Small intestine (tissue), 7 donors: ENCODE results near the gene CPN1. TPM values are rescaled to one million over a fixed set of nuclear protein-coding genes. Genes with fewer than 3 reads are reported as not detected.

Experiments
- DNase-seq, 2 donors: peaks; one replicate each; pipeline versions ENCODE4 v3.0.0 to v3.0.0-alpha.2; 2013
- FAIRE-seq: peaks from 2 replicates; lab custom pipeline; 2012; peaks lifted over from hg19 to GRCh38; lab: Jason Lieb, UNC
- H3K27ac ChIP-seq, 3 donors: one replicate each; pipeline ENCODE4 v1.5.1; 2013; ENCODE audit warnings: low read length in 2 of 3, mild to moderate bottlenecking in 2 of 3, control low read depth in 1 of 3, inconsistent platforms in 1 of 3, low read depth in 1 of 3, moderate library complexity in 1 of 3
- H3K27me3 ChIP-seq, 3 donors: one replicate each; pipeline ENCODE4 v1.6.1; 2013; ENCODE audit warnings: low read length in 3 of 3, inconsistent platforms in 1 of 3; ENCODE audit not compliant: control insufficient read depth in 3 of 3, insufficient read depth in 3 of 3
- H3K36me3 ChIP-seq, 3 donors: one replicate each; pipeline ENCODE4 v1.6.1; 2013; ENCODE audit warnings: low read length in 3 of 3, inconsistent platforms in 1 of 3, low read depth in 1 of 3, mild to moderate bottlenecking in 1 of 3, moderate library complexity in 1 of 3; ENCODE audit not compliant: control insufficient read depth in 3 of 3, insufficient read depth in 2 of 3
- H3K4me1 ChIP-seq, 3 donors: one replicate each; pipeline ENCODE4 v1.6.1; 2013; ENCODE audit warnings: low read length in 2 of 3, inconsistent platforms in 1 of 3, low read depth in 1 of 3, mild to moderate bottlenecking in 1 of 3, moderate library complexity in 1 of 3; ENCODE audit not compliant: control insufficient read depth in 3 of 3, insufficient read depth in 2 of 3
- H3K4me3 ChIP-seq, 3 donors: one replicate each; pipeline ENCODE4 v1.5.1; 2013; ENCODE audit warnings: low read length in 3 of 3, control low read depth in 1 of 3, inconsistent platforms in 1 of 3, low read depth in 1 of 3, mild to moderate bottlenecking in 1 of 3, moderate library complexity in 1 of 3
- H3K9me3 ChIP-seq, 2 donors: one replicate each; pipeline ENCODE4 v1.6.1; 2013; ENCODE audit warnings: low read depth in 1 of 2, low read length in 1 of 2; ENCODE audit not compliant: control insufficient read depth in 2 of 2, insufficient read depth in 1 of 2
- WGBS, 3 donors: extraction: QIAGEN DNeasy Blood & Tissue Kit; methylation state at CpG; one replicate each; pipeline ENCODE4 v1.1.7; 2013; 5-methylcytosine and 5-hydroxymethylcytosine counted together
- polyA plus RNA-seq, 4 donors: library from polyadenylated mRNA; stranded (reverse) in 3 of 4; unstranded in 1 of 4; fragments of 200-250 nt in 3 of 4; fragments of 120-200 nt in 1 of 4; gene quantifications; one replicate each; pipeline versions ENCODE4 v1.2.1 to v1.2.3, GENCODE V29; 2013
- donor health status: healthy with polysubstance abuse.
- donor health status: control.
- donor health status: control.
- donor health status: Bipolar disorder and iron deficiency.
- donor health status: healthy.

Gene CPN1
- polyA plus RNA-seq, 4 donors: 0.99 TPM; not detected in 3

GRCh38 chr10:100027416-100027815 is 54.3 kb downstream of the CPN1 start:
- Histone ChIP-seq H3K36me3 (no peaks in the 10 kb centered on the region), H3K27me3 (no peaks in the 10 kb centered on the region), H3K27ac (no peak overlapping the region), H3K9me3 (peaks cover 0 to 17% of the 10 kb centered on the region in 2 donors), H3K4me1 (no peaks in the 10 kb centered on the region), H3K4me3 (no peak overlapping the region)
- no peak for DNase-seq
- 89 to 97% (median 95%) methylated on average over 1 of the region's 1 CpG for WGBS, 3 donors
- no peak for FAIRE-seq

DNA sequence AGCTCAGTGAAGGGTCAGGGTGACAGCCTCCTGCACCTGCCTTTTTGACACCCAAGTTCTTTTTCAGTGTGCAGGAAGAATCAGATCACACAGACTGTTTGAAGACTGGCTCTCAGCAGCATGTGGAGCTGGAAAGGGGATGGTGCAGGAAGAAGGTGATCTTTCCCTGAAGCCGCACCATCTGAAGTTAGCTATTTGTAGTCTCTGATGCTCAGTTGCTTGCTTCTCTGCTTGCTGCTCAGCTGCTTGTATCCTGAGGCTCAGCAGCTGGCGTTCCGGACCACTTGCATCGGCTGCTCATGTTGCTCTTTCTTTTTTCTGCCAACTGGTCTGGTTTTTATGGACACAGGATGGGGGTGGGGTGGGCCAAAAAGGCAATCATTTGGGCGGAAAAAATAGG is 56.1 kb downstream of the CPN1 start:
- DNase-seq (no peak), FAIRE-seq (no peak)
- H3K36me3 ChIP-seq: no peaks in the 10 kb centered on the region
- no peak overlapping the region for H3K27ac ChIP-seq
- no peaks in the 10 kb centered on the region for H3K4me1 ChIP-seq
- no peak overlapping the region for H3K4me3 ChIP-seq
- H3K27me3 ChIP-seq: no peaks in the 10 kb centered on the region
- peaks cover 0 to 17% of the 10 kb centered on the region in 2 donors for H3K9me3 ChIP-seq
- WGBS, 3 donors: 69 to 87% (median 86%) methylated on average over 5 of the region's 5 CpGs

DNA sequence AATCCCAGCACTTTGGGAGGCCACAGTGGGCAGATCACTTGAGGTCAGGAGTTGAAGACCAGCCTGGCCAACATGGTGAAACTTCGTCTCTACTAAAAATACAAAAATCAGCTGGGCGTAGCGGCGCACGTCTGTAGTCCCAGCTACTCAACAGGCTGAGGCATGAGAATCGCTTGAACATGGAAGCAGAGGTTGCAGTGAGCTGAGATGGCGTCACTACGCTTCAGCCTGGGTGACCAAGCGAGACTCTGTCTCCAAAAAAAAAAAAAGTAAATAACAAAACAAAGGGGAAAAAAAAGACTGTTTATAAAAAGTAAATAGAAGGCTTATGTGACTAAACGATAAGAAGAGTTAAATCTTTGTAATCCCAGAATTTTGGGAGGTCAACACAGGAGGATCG is 56.9 kb downstream of the CPN1 start:
- Histone ChIP-seq H3K27me3 (no peaks in the 10 kb centered on the region), H3K27ac (no peak overlapping the region), H3K4me3 (no peak overlapping the region), H3K36me3 (no peaks in the 10 kb centered on the region), H3K9me3 (peaks cover 0 to 17% of the 10 kb centered on the region in 2 donors), H3K4me1 (peaks cover 0 to 8% (median 0%) of the 10 kb centered on the region in 3 donors)
- FAIRE-seq: no peak
- WGBS, 3 donors: 83 to 89% (median 84%) methylated on average over 11 of the region's 11 CpGs
- DNase-seq: no peak

DNA sequence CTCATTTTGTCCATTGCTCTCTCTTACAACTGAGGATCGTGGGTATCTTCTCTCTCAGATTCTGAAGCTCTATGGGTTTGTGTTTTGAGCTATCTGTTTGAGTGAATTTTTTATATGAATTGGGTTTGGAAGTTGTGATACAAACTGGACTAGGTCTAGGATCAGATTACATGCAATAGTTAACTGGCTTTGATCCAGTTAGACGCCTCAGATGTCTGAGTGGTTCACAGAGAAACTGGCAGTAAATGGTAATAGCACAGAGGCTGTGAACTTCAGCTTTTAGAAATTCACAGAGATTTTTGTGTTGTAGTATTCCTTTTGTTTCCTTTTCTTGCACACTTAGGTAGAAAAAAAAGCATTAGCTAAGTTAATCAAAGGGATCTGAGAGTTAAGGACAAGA is 59.3 kb downstream of the CPN1 start:
- 50 to 67% (median 59%) methylated on average over 2 of the region's 2 CpGs for WGBS, 3 donors
- DNase-seq (no peak), FAIRE-seq (no peak)
- Histone ChIP-seq H3K36me3 (no peaks in the 10 kb centered on the region), H3K27me3 (no peaks in the 10 kb centered on the region), H3K4me1 (peaks cover 0 to 8% (median 0%) of the 10 kb centered on the region in 3 donors), H3K9me3 (no peaks in the 10 kb centered on the region), H3K4me3 (no peak overlapping the region), H3K27ac (no peak overlapping the region)

DNA sequence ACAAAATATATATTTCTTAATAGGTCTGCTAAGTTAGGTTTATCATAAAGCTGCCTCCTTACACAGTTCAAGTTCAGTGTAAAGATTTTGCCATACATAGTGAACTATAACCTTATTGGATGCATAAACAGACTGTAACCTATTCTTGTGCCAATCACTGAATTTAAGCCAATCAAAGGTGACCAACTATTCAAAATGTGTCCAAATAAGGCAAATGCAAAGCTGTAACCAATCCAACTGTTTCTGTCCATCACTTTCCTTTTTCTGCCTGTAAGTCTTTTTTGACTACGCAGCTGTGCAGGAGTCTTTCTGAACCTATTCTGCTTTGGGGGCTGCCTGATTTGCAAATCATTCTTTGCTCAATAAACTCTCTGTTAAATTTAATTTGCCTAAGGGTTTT is 60.3 kb downstream of the CPN1 start:
- Histone ChIP-seq H3K4me1 (peaks cover 0 to 8% (median 0%) of the 10 kb centered on the region in 3 donors), H3K4me3 (no peak overlapping the region), H3K9me3 (no peaks in the 10 kb centered on the region), H3K27ac (no peak overlapping the region), H3K27me3 (no peaks in the 10 kb centered on the region), H3K36me3 (no peaks in the 10 kb centered on the region)
- no peak for DNase-seq
- 84 to 96% (median 96%) methylated on average over 1 of the region's 1 CpG for WGBS, 3 donors
- no peak for FAIRE-seq

DNA sequence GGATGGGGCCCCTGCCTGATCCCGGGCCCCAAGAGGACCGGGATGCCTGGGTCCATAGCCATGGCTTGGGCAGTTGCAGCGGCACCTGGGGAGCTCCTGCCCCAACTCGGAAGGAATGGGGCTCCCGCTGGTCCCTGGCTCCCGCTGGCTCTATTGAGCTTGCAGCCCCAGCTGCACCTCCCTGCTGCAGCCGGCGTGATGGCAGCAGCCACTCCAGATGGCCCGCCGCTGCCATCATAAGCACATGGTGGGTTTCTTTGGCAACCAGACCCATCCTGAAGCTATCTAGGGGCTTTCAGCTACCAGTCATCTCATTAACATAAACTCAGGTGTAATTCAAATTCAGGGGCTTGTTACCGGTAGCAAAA is 60.8 kb downstream of the CPN1 start:
- Histone ChIP-seq H3K4me1 (peaks cover 0 to 8% (median 0%) of the 10 kb centered on the region in 3 donors), H3K36me3 (no peaks in the 10 kb centered on the region), H3K27ac (no peak overlapping the region), H3K9me3 (no peaks in the 10 kb centered on the region), H3K4me3 (no peak overlapping the region), H3K27me3 (no peaks in the 10 kb centered on the region)
- DNase-seq: no peak
- WGBS, 3 donors: 78 to 84% (median 80%) methylated on average over 11 of the region's 11 CpGs
- FAIRE-seq: no peak

- no peaks in the 10 kb centered on the region for H3K9me3 ChIP-seq
- FAIRE-seq (no peak), DNase-seq (peak in 1 of 2 donors; percentile 32)
- H3K36me3 ChIP-seq: no peaks in the 10 kb centered on the region
- no peak overlapping the region for H3K4me3 ChIP-seq
- WGBS, 3 donors: 54 to 56% (median 55%) methylated on average over 5 of the region's 5 CpGs
- H3K4me1 ChIP-seq: peaks cover 0 to 8% (median 0%) of the 10 kb centered on the region in 3 donors
- no peak overlapping the region for H3K27ac ChIP-seq
- no peaks in the 10 kb centered on the region for H3K27me3 ChIP-seq
Observed at GRCh38 chr10:100020142-100020885, 61.4 kb downstream of the CPN1 start.

GRCh38 chr10:100019787-100020141 is 61.9 kb downstream of the CPN1 start:
- DNase-seq (peak in 1 of 2 donors; percentile 23), FAIRE-seq (no peak)
- 11 to 43% (median 28%) methylated on average over 3 of the region's 3 CpGs for WGBS, 3 donors
- Histone ChIP-seq H3K9me3 (no peaks in the 10 kb centered on the region), H3K4me1 (peaks cover 0 to 8% (median 0%) of the 10 kb centered on the region in 3 donors), H3K27ac (no peak overlapping the region), H3K27me3 (no peaks in the 10 kb centered on the region), H3K36me3 (no peaks in the 10 kb centered on the region), H3K4me3 (no peak overlapping the region)
